ENCODE results near the gene JPH4. TPM values are rescaled to one million over a fixed set of nuclear protein-coding genes. Genes with fewer than 3 reads are reported as not detected.

JPH4 gene
- total RNA-seq, 1 experiment from 2014 or later: 50.1 TPM

DNA sequence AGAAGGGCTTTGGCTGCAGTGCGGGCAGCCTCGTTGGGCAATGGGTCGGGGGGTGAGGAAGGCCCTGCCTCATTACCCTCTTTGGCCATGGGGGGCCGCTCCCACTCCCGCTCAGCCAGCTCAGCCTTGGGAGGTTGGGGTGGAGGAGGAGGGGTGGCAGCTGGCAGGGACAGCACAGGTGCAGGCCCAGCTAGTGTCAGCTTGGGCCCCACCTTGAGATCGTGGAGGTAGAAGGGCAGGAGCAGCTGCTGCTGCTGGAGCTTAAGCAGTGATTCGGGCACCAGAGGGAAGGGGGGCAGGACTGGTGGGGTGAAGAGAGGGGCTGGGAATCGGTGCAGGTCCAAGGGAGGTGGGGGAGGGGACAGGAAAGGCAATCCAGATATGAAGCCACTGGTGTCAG, 53.0 kb downstream of the JPH4 start:
- DNase-seq (ENCODE audit: low spot score) (no peak), ATAC-seq (0 out of 2 replicates have a peak, but pooled peaks have one; percentile 12)
- Mint-ChIP-seq H3K36me3 (peaks cover 42% of the 10 kb centered on the region), H3K9me3 (no peaks in the 10 kb centered on the region), H3K4me1 (peaks cover 64% of the 10 kb centered on the region), H3K27ac (no peak overlapping the region), H3K27me3 (ENCODE audit: low read depth) (no peaks in the 10 kb centered on the region), H3K4me3 (no peak overlapping the region)
- TF ChIP-seq JUN (CRISPR knock-in tag; IDR thresholded peaks at IDR 0.05) (no peak), NR3C1 (CRISPR knock-in tag; conservative IDR thresholded peaks at IDR 0.05; ENCODE audit: low read depth) (no peak), CREB1 (CRISPR knock-in tag; IDR thresholded peaks at IDR 0.05) (no peak), ZNF219 (CRISPR knock-in tag; IDR thresholded peaks at IDR 0.05; ENCODE audit: borderline replicate concordance) (no peak), ZNF416 (CRISPR knock-in tag; IDR thresholded peaks at IDR 0.05) (no peak), KAT7 (CRISPR knock-in tag; IDR thresholded peaks at IDR 0.05; ENCODE audit: borderline replicate concordance) (no peak), OVOL2 (CRISPR knock-in tag; IDR thresholded peaks at IDR 0.05; ENCODE audit: borderline replicate concordance) (no peak)
- TF ChIP-seq, protein P1, sequence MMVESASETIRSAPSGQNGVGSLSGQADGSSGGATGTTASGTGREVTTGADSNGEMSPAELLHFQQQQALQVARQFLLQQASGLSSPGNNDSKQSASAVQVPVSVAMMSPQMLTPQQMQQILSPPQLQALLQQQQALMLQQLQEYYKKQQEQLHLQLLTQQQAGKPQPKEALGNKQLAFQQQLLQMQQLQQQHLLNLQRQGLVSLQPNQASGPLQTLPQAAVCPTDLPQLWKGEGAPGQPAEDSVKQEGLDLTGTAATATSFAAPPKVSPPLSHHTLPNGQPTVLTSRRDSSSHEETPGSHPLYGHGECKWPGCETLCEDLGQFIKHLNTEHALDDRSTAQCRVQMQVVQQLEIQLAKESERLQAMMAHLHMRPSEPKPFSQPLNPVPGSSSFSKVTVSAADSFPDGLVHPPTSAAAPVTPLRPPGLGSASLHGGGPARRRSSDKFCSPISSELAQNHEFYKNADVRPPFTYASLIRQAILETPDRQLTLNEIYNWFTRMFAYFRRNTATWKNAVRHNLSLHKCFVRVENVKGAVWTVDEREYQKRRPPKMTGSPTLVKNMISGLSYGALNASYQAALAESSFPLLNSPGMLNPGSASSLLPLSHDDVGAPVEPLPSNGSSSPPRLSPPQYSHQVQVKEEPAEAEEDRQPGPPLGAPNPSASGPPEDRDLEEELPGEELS (CRISPR knock-in tag; IDR thresholded peaks at IDR 0.05): no peak
- POLR2A ChIA-PET: interaction anchor here (1.9 kb wide), 1 partner anchor 12 kb away, joined by 19 read pairs; no protein-coding TSS in a partner anchor
- CTCF ChIA-PET: interaction anchor here (0.6 to 6.7 kb wide), 7 partner anchors 13 to 44 kb away, joined by 3 to 117 read pairs (median 4); no protein-coding TSS in a partner anchor

- ATAC-seq (no peak), DNase-seq (ENCODE audit: low spot score) (no peak)
- Mint-ChIP-seq H3K9me3 (no peaks in the 10 kb centered on the region), H3K36me3 (peaks cover 42% of the 10 kb centered on the region), H3K4me3 (no peak overlapping the region), H3K27me3 (ENCODE audit: low read depth) (no peaks in the 10 kb centered on the region), H3K4me1 (peaks cover 64% of the 10 kb centered on the region), H3K27ac (no peak overlapping the region; the same call in 1 of the 2 replicates)
- no peak for TF ChIP-seq MXD4 (CRISPR knock-in tag; IDR thresholded peaks at IDR 0.05; ENCODE audit: borderline replicate concordance)
- no peak for TF ChIP-seq SOX15 (CRISPR knock-in tag; IDR thresholded peaks at IDR 0.05)
- no peak for TF ChIP-seq ZNF416 (CRISPR knock-in tag; IDR thresholded peaks at IDR 0.05)
- TF ChIP-seq FOXJ3 (CRISPR knock-in tag; IDR thresholded peaks at IDR 0.05; ENCODE audit: borderline replicate concordance): no peak
- no peak for TF ChIP-seq E2F5 (CRISPR knock-in tag; IDR thresholded peaks at IDR 0.05)
- no peak for TF ChIP-seq ZNF138 (CRISPR knock-in tag; conservative IDR thresholded peaks at IDR 0.05)
- no peak for TF ChIP-seq ZNF121 (CRISPR knock-in tag; IDR thresholded peaks at IDR 0.05)
- TF ChIP-seq, protein P2, sequence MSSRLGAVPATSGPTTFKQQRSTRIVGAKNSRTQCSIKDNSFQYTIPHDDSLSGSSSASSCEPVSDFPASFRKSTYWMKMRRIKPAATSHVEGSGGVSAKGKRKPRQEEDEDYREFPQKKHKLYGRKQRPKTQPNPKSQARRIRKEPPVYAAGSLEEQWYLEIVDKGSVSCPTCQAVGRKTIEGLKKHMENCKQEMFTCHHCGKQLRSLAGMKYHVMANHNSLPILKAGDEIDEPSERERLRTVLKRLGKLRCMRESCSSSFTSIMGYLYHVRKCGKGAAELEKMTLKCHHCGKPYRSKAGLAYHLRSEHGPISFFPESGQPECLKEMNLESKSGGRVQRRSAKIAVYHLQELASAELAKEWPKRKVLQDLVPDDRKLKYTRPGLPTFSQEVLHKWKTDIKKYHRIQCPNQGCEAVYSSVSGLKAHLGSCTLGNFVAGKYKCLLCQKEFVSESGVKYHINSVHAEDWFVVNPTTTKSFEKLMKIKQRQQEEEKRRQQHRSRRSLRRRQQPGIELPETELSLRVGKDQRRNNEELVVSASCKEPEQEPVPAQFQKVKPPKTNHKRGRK (CRISPR knock-in tag; IDR thresholded peaks at IDR 0.05; ENCODE audit: borderline replicate concordance): no peak
- no peak for TF ChIP-seq CREM (CRISPR knock-in tag; IDR thresholded peaks at IDR 0.05)
- TF ChIP-seq CREB1 (CRISPR knock-in tag; IDR thresholded peaks at IDR 0.05): no peak
- ChIA-PET CTCF (interaction anchor here (1.2 to 6.7 kb wide), 4 partner anchors 14 to 41 kb away, joined by 3 to 117 read pairs (median 24); no protein-coding TSS in a partner anchor), POLR2A (interaction anchor here (1.9 kb wide), 1 partner anchor 13 kb away, joined by 19 read pairs; no protein-coding TSS in a partner anchor)
Measured at GRCh38 chr14:23524954-23525353, 53.6 kb downstream of the JPH4 start.

GRCh38 chr14:23523229-23524016, 55.2 kb downstream of the JPH4 start:
- Mint-ChIP-seq H3K27ac (no peak overlapping the region), H3K9me3 (no peaks in the 10 kb centered on the region), H3K27me3 (ENCODE audit: low read depth) (no peaks in the 10 kb centered on the region), H3K4me1 (peaks cover 65% of the 10 kb centered on the region), H3K36me3 (peaks cover 30% of the 10 kb centered on the region), H3K4me3 (no peak overlapping the region)
- DNase-seq (ENCODE audit: low spot score) (no peak), ATAC-seq (no peak)
- POLR2A ChIA-PET: interaction anchor here (2.0 to 6.6 kb wide), 2 partner anchors 15 to 41 kb away, joined by 7 to 49 read pairs; no protein-coding TSS in a partner anchor
- CTCF ChIA-PET: interaction anchor here (0.8 to 7.5 kb wide), 5 partner anchors 15 to 45 kb away, joined by 3 to 47 read pairs (median 12); no protein-coding TSS in a partner anchor
- no peak for TF ChIP-seq TCF7 (CRISPR knock-in tag; IDR thresholded peaks at IDR 0.05; ENCODE audit: low read depth)
- no peak for TF ChIP-seq ESRRA (CRISPR knock-in tag; IDR thresholded peaks at IDR 0.05; ENCODE audit: borderline replicate concordance)
- no peak for TF ChIP-seq PRDM15 (CRISPR knock-in tag; IDR thresholded peaks at IDR 0.05)
- TF ChIP-seq ZNF396 (CRISPR knock-in tag; IDR thresholded peaks at IDR 0.05; ENCODE audit: borderline replicate concordance): no peak
- TF ChIP-seq ATF1 (CRISPR knock-in tag; IDR thresholded peaks at IDR 0.05): no peak

Data from WTC11 (cell line).